Stimulated activated CD4-positive, alpha-beta T cell treated with anti-CD3 and anti-CD28 coated beads, Interleukin-15, amount 100 ng/mL, for 1 hour (primary cell): ENCODE data around the gene EWSR1.

Source experiments
- DNase-seq, 2 donors: peaks; one replicate each; pipeline ENCODE4 v3.0.0-alpha.2; 2020; ENCODE audit warnings: low read depth in 1 of 2, low spot score in 1 of 2

Gene EWSR1

GRCh38 chr22:29315286-29316140, 47.4 kb downstream of the EWSR1 start, which contains the start of gene RASL10A:
TSS of gene RASL10A (minus strand) at chr22:29315697. CDS start at chr22:29315246, 451 bp downstream.
- DNase-seq: no peak

- no peak for DNase-seq
These were observed 48.2 kb downstream of the EWSR1 start for GRCh38 chr22:29316141-29316828.

- no peak for DNase-seq
These were observed 49.9 kb downstream of the EWSR1 start for GRCh38 chr22:29317827-29318454.

- no peak for DNase-seq
These were observed 51.0 kb downstream of the EWSR1 start for GRCh38 chr22:29319072-29319471.

GRCh38 chr22:29320546-29320945, 52.5 kb downstream of the EWSR1 start:
- no peak for DNase-seq

- no peak for DNase-seq
These were observed 55.6 kb downstream of the EWSR1 start for GRCh38 chr22:29323641-29324040.

GRCh38 chr22:29325356-29325755, 57.3 kb downstream of the EWSR1 start:
- DNase-seq: no peak

- no peak for DNase-seq
These were observed 57.8 kb downstream of the EWSR1 start for GRCh38 chr22:29325785-29326315.

GRCh38 chr22:29326481-29326880, 58.4 kb downstream of the EWSR1 start:
- no peak for DNase-seq

- no peak for DNase-seq
These were observed 59.2 kb downstream of the EWSR1 start for GRCh38 chr22:29327089-29327764.

- no peak for DNase-seq
These were observed 60.0 kb downstream of the EWSR1 start for GRCh38 chr22:29328055-29328454.

GRCh38 chr22:29328566-29329500, 60.8 kb downstream of the EWSR1 start:
- DNase-seq: no peak

GRCh38 chr22:29329581-29329980, 61.5 kb downstream of the EWSR1 start:
- DNase-seq: no peak

GRCh38 chr22:29330291-29330690, 62.2 kb downstream of the EWSR1 start:
- DNase-seq: no peak

GRCh38 chr22:29330753-29331152, 62.7 kb downstream of the EWSR1 start:
- no peak for DNase-seq

- DNase-seq: no peak
These were observed 63.1 kb downstream of the EWSR1 start for GRCh38 chr22:29331213-29331612.

GRCh38 chr22:29331658-29332300, 63.7 kb downstream of the EWSR1 start:
- no peak for DNase-seq

- no peak for DNase-seq
These were observed 64.9 kb downstream of the EWSR1 start for GRCh38 chr22:29332886-29333496.

GRCh38 chr22:29334148-29334547, 66.1 kb downstream of the EWSR1 start:
- no peak for DNase-seq
